HEK293 (cell line): ENCODE results near the gene ANKS6.
A peak's percentile ranks its signal among the peaks of the same experiment; 100 is the strongest.

Experiments
- CTCF ChIA-PET: fragments of 350-600 bp; formaldehyde crosslinking; extraction: SDS; loops from one replicate; lab custom pipeline; 2021; ENCODE audit warnings: antibody characterized with exemption; lab: Yijun Ruan, JAX
- POLR2A ChIA-PET: fragments of 300-600 bp; formaldehyde crosslinking; extraction: SDS; loops from one replicate; lab custom pipeline; 2020; ENCODE audit warnings: antibody characterized with exemption, inconsistent platforms; lab: Yijun Ruan, JAX
- H3K27ac ChIP-seq: fragments of 200-500 bp; sonication (Bioruptor generic); 2 replicates; pipeline ENCODE4 v1.5.1; 2014; ENCODE audit warnings: low read depth, low read length, control low read depth, inconsistent platforms; ENCODE audit errors: extremely low read depth
- H3K36me3 ChIP-seq, 2 experiments: fragments of 200-500 bp in 1 of 2; sonication (Bioruptor generic) in 1 of 2; 1 replicate in 1 of 2; 2 replicates in 1 of 2; pipeline ENCODE4 v1.5.1; 2014 to 2017; ENCODE audit warnings: inconsistent platforms in 2 of 2, low read length in 2 of 2; ENCODE audit not compliant: control insufficient read depth in 2 of 2, insufficient read depth in 1 of 2
- H3K4me1 ChIP-seq: fragments of 200-500 bp; sonication (Bioruptor generic); 2 replicates; pipeline ENCODE4 v1.5.1; 2014; ENCODE audit warnings: mild to moderate bottlenecking, low read length, inconsistent platforms; ENCODE audit not compliant: control insufficient read depth, insufficient read depth
- H3K4me3 ChIP-seq: 2 replicates; pipeline ENCODE4 v1.5.1; 2011; ENCODE audit warnings: low read depth, mild to moderate bottlenecking, control low read depth, low read length, moderate library complexity
- H3K9me3 ChIP-seq: fragments of 200-500 bp; sonication (Bioruptor generic); 2 replicates; pipeline ENCODE4 v1.5.1; 2014; ENCODE audit warnings: low read depth, low read length, inconsistent platforms; ENCODE audit not compliant: control insufficient read depth, insufficient read depth
- BCL11B ChIP-seq: fragments of 450-650 bp; formaldehyde crosslinking; IDR thresholded peaks from 2 replicates; pipeline ENCODE4 v1.5.1; 2016; ENCODE audit warnings: low read depth, missing biosample characterization, missing genetic modification characterization
- EGR2 ChIP-seq: fragments of 450-650 bp; formaldehyde crosslinking; IDR thresholded peaks from 2 replicates; pipeline ENCODE4 v1.5.1; 2016; ENCODE audit warnings: low read depth, missing biosample characterization, missing genetic modification characterization
- GLIS2 ChIP-seq: fragments of 450-650 bp; formaldehyde crosslinking; IDR thresholded peaks from 2 replicates; pipeline ENCODE4 v1.5.1; 2016; ENCODE audit warnings: missing biosample characterization, missing genetic modification characterization
- KLF1 ChIP-seq: fragments of 450-650 bp; formaldehyde crosslinking; IDR thresholded peaks from 2 replicates; pipeline ENCODE4 v1.5.1; 2016; ENCODE audit warnings: missing biosample characterization, missing genetic modification characterization
- KLF10 ChIP-seq: fragments of 450-650 bp; IDR thresholded peaks from 2 replicates; pipeline ENCODE4 v1.5.1; 2018; ENCODE audit warnings: missing biosample characterization, mild to moderate bottlenecking, missing genetic modification characterization
- SP2 ChIP-seq: fragments of 450-650 bp; formaldehyde crosslinking; IDR thresholded peaks from 2 replicates; pipeline ENCODE4 v1.5.1; 2016; ENCODE audit warnings: missing biosample characterization, missing genetic modification characterization
- SP7 ChIP-seq: fragments of 450-650 bp; formaldehyde crosslinking; IDR thresholded peaks from 2 replicates; pipeline ENCODE4 v1.5.1; 2016; ENCODE audit warnings: missing biosample characterization, missing genetic modification characterization
- ZBTB26 ChIP-seq: fragments of 450-650 bp; formaldehyde crosslinking; optimal IDR thresholded peaks from 2 replicates; pipeline ENCODE3; 2016; ENCODE audit warnings: missing biosample characterization, mild to moderate bottlenecking, missing genetic modification characterization
- ZBTB48 ChIP-seq: fragments of 450-650 bp; formaldehyde crosslinking; IDR thresholded peaks from 2 replicates; pipeline ENCODE4 v1.5.1; 2016; ENCODE audit warnings: missing biosample characterization, missing genetic modification characterization
- ZFHX2 ChIP-seq: fragments of 450-650 bp; formaldehyde crosslinking; conservative IDR thresholded peaks from 2 replicates; pipeline ENCODE4 v1.5.1; 2016; ENCODE audit warnings: missing biosample characterization, missing genetic modification characterization
- ZNF335 ChIP-seq: fragments of 450-650 bp; formaldehyde crosslinking; conservative IDR thresholded peaks from 2 replicates; pipeline ENCODE4 v1.5.1; 2016; ENCODE audit warnings: missing biosample characterization, missing genetic modification characterization
- ZNF354C ChIP-seq: fragments of 450-650 bp; formaldehyde crosslinking; IDR thresholded peaks from 2 replicates; pipeline ENCODE4 v1.5.1; 2016; ENCODE audit warnings: missing biosample characterization, missing genetic modification characterization, low read depth, borderline replicate concordance
- ZNF473 ChIP-seq: fragments of 450-650 bp; formaldehyde crosslinking; IDR thresholded peaks from 2 replicates; pipeline ENCODE4 v1.5.1; 2017; ENCODE audit warnings: missing biosample characterization, missing genetic modification characterization
- ZNF48 ChIP-seq: fragments of 450-650 bp; formaldehyde crosslinking; IDR thresholded peaks from 2 replicates; pipeline ENCODE4 v1.5.1; 2016; ENCODE audit warnings: missing biosample characterization, missing genetic modification characterization
- ZNF530 ChIP-seq: fragments of 450-650 bp; formaldehyde crosslinking; IDR thresholded peaks from 2 replicates; pipeline ENCODE4 v1.5.1; 2016; ENCODE audit warnings: low read depth, missing biosample characterization, missing genetic modification characterization
- ZNF600 ChIP-seq: fragments of 450-650 bp; formaldehyde crosslinking; IDR thresholded peaks from 2 replicates; pipeline ENCODE4 v1.5.1; 2016; ENCODE audit warnings: missing biosample characterization, missing genetic modification characterization
- ZNF626 ChIP-seq: fragments of 450-650 bp; sonication (Bioruptor Pico); formaldehyde crosslinking; IDR thresholded peaks from 2 replicates; pipeline ENCODE4 v1.5.1; 2018; ENCODE audit warnings: missing biosample characterization, missing genetic modification characterization, inconsistent platforms
- TF ChIP-seq, protein P1 (sequence below): fragments of 450-650 bp; formaldehyde crosslinking; IDR thresholded peaks from 2 replicates; pipeline ENCODE4 v1.5.1; 2017; ENCODE audit warnings: missing biosample characterization, missing genetic modification characterization
- TF ChIP-seq, protein P2 (sequence below): fragments of 450-650 bp; formaldehyde crosslinking; IDR thresholded peaks from 2 replicates; pipeline ENCODE4 v1.5.1; 2017; ENCODE audit warnings: missing biosample characterization, missing genetic modification characterization
- TF ChIP-seq, protein P3 (sequence below): fragments of 450-650 bp; formaldehyde crosslinking; IDR thresholded peaks from 2 replicates; pipeline ENCODE4 v1.5.1; 2016; ENCODE audit warnings: missing biosample characterization, missing genetic modification characterization, borderline replicate concordance
- TF ChIP-seq, protein P4 (sequence below): fragments of 450-650 bp; IDR thresholded peaks from 2 replicates; pipeline ENCODE4 v1.5.1; 2018; ENCODE audit warnings: missing biosample characterization, mild to moderate bottlenecking, missing genetic modification characterization
- TF ChIP-seq, protein P5 (sequence below): fragments of 450-650 bp; formaldehyde crosslinking; IDR thresholded peaks from 2 replicates; pipeline ENCODE4 v1.5.1; 2016; ENCODE audit warnings: missing biosample characterization, missing genetic modification characterization, borderline replicate concordance

ANKS6 gene

GRCh38 chr9:98808411-98808815 lies 12.1 kb upstream of the ANKS6 start:
- POLR2A ChIA-PET: interaction anchor here (2.3 kb wide), 1 partner anchor 17 kb away, joined by 5 read pairs; no protein-coding TSS in a partner anchor
- no peak overlapping the region for H3K27ac ChIP-seq
- no peak for TF ChIP-seq ZBTB48 (tag by site-specific recombination)
- TF ChIP-seq, protein P1, sequence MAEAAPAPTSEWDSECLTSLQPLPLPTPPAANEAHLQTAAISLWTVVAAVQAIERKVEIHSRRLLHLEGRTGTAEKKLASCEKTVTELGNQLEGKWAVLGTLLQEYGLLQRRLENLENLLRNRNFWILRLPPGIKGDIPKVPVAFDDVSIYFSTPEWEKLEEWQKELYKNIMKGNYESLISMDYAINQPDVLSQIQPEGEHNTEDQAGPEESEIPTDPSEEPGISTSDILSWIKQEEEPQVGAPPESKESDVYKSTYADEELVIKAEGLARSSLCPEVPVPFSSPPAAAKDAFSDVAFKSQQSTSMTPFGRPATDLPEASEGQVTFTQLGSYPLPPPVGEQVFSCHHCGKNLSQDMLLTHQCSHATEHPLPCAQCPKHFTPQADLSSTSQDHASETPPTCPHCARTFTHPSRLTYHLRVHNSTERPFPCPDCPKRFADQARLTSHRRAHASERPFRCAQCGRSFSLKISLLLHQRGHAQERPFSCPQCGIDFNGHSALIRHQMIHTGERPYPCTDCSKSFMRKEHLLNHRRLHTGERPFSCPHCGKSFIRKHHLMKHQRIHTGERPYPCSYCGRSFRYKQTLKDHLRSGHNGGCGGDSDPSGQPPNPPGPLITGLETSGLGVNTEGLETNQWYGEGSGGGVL (tag by site-specific recombination): peak; percentile 64
- 0 out of 2 replicates have a peak, but pooled peaks have one; percentile 16 for TF ChIP-seq SP7
- no peak for TF ChIP-seq BCL11B (tag by site-specific recombination)
- peak; percentile 42; the same call in 1 of the 2 replicates for TF ChIP-seq EGR2
- TF ChIP-seq ZNF473 (tag by site-specific recombination): no peak
- TF ChIP-seq, protein P2, sequence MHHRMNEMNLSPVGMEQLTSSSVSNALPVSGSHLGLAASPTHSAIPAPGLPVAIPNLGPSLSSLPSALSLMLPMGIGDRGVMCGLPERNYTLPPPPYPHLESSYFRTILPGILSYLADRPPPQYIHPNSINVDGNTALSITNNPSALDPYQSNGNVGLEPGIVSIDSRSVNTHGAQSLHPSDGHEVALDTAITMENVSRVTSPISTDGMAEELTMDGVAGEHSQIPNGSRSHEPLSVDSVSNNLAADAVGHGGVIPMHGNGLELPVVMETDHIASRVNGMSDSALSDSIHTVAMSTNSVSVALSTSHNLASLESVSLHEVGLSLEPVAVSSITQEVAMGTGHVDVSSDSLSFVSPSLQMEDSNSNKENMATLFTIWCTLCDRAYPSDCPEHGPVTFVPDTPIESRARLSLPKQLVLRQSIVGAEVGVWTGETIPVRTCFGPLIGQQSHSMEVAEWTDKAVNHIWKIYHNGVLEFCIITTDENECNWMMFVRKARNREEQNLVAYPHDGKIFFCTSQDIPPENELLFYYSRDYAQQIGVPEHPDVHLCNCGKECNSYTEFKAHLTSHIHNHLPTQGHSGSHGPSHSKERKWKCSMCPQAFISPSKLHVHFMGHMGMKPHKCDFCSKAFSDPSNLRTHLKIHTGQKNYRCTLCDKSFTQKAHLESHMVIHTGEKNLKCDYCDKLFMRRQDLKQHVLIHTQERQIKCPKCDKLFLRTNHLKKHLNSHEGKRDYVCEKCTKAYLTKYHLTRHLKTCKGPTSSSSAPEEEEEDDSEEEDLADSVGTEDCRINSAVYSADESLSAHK (tag by site-specific recombination): 0 out of 2 replicates have a peak, but pooled peaks have one; percentile 15
- peak; percentile 59 for TF ChIP-seq KLF1 (tag by site-specific recombination)
- peak; percentile 28; the same call in 1 of the 2 replicates for TF ChIP-seq GLIS2 (tag by site-specific recombination)
- 0 out of 2 replicates have a peak, but pooled peaks have one; percentile 4 for TF ChIP-seq ZNF335 (tag by site-specific recombination)
- TF ChIP-seq ZNF48 (tag by site-specific recombination): no peak
- TF ChIP-seq SP2: 0 out of 2 replicates have a peak, but pooled peaks have one; percentile 39
- peak; percentile 59 for TF ChIP-seq ZFHX2 (tag by site-specific recombination)
- peak; percentile 57; the same call in 1 of the 2 replicates for TF ChIP-seq ZNF600 (tag by site-specific recombination)

GRCh38 chr9:98807814-98808195 lies 11.4 kb upstream of the ANKS6 start:
- ChIA-PET POLR2A (interaction anchor here (2.3 kb wide), 1 partner anchor 16 kb away, joined by 5 read pairs; no protein-coding TSS in a partner anchor), CTCF (interaction anchor here (0.7 to 3.4 kb wide), 8 partner anchors 11 to 424 kb away, joined by 3 to 19 read pairs (median 4); no protein-coding TSS in a partner anchor)
- no peak for TF ChIP-seq ZNF354C (tag by site-specific recombination)
- peak; percentile 17 for TF ChIP-seq ZBTB26 (tag by site-specific recombination)
- TF ChIP-seq ZNF626 (tag by site-specific recombination): no peak
- TF ChIP-seq, protein P3, sequence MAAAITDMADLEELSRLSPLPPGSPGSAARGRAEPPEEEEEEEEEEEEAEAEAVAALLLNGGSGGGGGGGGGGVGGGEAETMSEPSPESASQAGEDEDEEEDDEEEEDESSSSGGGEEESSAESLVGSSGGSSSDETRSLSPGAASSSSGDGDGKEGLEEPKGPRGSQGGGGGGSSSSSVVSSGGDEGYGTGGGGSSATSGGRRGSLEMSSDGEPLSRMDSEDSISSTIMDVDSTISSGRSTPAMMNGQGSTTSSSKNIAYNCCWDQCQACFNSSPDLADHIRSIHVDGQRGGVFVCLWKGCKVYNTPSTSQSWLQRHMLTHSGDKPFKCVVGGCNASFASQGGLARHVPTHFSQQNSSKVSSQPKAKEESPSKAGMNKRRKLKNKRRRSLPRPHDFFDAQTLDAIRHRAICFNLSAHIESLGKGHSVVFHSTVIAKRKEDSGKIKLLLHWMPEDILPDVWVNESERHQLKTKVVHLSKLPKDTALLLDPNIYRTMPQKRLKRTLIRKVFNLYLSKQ: no peak
- TF ChIP-seq KLF10 (tag by site-specific recombination): no peak
- TF ChIP-seq, protein P4, sequence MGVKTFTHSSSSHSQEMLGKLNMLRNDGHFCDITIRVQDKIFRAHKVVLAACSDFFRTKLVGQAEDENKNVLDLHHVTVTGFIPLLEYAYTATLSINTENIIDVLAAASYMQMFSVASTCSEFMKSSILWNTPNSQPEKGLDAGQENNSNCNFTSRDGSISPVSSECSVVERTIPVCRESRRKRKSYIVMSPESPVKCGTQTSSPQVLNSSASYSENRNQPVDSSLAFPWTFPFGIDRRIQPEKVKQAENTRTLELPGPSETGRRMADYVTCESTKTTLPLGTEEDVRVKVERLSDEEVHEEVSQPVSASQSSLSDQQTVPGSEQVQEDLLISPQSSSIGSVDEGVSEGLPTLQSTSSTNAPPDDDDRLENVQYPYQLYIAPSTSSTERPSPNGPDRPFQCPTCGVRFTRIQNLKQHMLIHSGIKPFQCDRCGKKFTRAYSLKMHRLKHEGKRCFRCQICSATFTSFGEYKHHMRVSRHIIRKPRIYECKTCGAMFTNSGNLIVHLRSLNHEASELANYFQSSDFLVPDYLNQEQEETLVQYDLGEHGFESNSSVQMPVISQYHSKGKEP: peak; percentile 86
- TF ChIP-seq, protein P5, sequence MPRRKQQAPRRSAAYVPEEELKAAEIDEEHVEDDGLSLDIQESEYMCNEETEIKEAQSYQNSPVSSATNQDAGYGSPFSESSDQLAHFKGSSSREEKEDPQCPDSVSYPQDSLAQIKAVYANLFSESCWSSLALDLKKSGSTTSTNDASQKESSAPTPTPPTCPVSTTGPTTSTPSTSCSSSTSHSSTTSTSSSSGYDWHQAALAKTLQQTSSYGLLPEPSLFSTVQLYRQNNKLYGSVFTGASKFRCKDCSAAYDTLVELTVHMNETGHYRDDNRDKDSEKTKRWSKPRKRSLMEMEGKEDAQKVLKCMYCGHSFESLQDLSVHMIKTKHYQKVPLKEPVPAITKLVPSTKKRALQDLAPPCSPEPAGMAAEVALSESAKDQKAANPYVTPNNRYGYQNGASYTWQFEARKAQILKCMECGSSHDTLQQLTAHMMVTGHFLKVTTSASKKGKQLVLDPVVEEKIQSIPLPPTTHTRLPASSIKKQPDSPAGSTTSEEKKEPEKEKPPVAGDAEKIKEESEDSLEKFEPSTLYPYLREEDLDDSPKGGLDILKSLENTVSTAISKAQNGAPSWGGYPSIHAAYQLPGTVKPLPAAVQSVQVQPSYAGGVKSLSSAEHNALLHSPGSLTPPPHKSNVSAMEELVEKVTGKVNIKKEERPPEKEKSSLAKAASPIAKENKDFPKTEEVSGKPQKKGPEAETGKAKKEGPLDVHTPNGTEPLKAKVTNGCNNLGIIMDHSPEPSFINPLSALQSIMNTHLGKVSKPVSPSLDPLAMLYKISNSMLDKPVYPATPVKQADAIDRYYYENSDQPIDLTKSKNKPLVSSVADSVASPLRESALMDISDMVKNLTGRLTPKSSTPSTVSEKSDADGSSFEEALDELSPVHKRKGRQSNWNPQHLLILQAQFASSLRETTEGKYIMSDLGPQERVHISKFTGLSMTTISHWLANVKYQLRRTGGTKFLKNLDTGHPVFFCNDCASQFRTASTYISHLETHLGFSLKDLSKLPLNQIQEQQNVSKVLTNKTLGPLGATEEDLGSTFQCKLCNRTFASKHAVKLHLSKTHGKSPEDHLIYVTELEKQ (tag by site-specific recombination): no peak
- no peak for TF ChIP-seq ZNF473 (tag by site-specific recombination)
- no peak for TF ChIP-seq ZNF530 (tag by site-specific recombination)
- no peaks in the 10 kb centered on the region for H3K36me3 ChIP-seq
- H3K27ac ChIP-seq: peak overlapping the region; percentile 9; the same call in 1 of the 2 replicates
- peak overlapping the region; percentile 46 for H3K4me3 ChIP-seq
- no peaks in the 10 kb centered on the region for H3K9me3 ChIP-seq
- H3K4me1 ChIP-seq: no peaks in the 10 kb centered on the region

More at GRCh38 chr9:98808411-98808815, 12.1 kb upstream of the ANKS6 start:
- H3K4me3 ChIP-seq: no peak overlapping the region; the same call in 1 of the 2 replicates
- no peaks in the 10 kb centered on the region for H3K4me1 ChIP-seq
- no peaks in the 10 kb centered on the region for H3K9me3 ChIP-seq
- no peaks in the 10 kb centered on the region for H3K36me3 ChIP-seq
- CTCF ChIA-PET: interaction anchor here (0.7 to 3.4 kb wide), 8 partner anchors 11 to 423 kb away, joined by 3 to 19 read pairs (median 4); no protein-coding TSS in a partner anchor
